NB4 (cell line): ENCODE results near the gene MIOX.

Experiments used
- TF ChIP-seq, protein P1 (sequence below): IDR thresholded peaks from one replicate; pipeline ENCODE4 v1.5.1; 2012; ENCODE audit warnings: low read depth, low read length
- TF ChIP-seq, protein P2 (sequence below): IDR thresholded peaks from 2 replicates; pipeline ENCODE4 v1.6.1; 2011; ENCODE audit warnings: low read depth, low read length

DNA sequence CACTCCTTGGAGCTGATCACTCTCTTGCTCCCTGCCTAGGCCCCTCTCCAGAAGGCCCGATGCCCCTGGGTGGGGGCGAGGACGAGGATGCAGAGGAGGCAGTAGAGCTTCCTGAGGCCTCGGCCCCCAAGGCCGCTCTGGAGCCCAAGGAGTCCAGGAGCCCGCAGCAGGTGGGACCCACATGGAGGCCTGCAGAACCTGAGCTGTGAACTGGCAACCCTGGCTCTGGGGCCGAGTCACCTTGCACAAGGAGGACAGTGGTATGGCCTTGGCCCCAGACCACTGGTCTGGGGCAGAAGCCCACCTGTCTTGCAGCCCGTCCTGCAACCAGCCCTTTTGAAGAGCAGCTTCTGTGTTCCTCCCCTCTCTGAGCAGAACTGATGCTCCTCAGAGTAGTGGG, 32.5 kb downstream of the MIOX start:
- TF ChIP-seq, protein P1, sequence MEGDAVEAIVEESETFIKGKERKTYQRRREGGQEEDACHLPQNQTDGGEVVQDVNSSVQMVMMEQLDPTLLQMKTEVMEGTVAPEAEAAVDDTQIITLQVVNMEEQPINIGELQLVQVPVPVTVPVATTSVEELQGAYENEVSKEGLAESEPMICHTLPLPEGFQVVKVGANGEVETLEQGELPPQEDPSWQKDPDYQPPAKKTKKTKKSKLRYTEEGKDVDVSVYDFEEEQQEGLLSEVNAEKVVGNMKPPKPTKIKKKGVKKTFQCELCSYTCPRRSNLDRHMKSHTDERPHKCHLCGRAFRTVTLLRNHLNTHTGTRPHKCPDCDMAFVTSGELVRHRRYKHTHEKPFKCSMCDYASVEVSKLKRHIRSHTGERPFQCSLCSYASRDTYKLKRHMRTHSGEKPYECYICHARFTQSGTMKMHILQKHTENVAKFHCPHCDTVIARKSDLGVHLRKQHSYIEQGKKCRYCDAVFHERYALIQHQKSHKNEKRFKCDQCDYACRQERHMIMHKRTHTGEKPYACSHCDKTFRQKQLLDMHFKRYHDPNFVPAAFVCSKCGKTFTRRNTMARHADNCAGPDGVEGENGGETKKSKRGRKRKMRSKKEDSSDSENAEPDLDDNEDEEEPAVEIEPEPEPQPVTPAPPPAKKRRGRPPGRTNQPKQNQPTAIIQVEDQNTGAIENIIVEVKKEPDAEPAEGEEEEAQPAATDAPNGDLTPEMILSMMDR: no peak
- TF ChIP-seq, protein P2, sequence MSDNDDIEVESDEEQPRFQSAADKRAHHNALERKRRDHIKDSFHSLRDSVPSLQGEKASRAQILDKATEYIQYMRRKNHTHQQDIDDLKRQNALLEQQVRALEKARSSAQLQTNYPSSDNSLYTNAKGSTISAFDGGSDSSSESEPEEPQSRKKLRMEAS: no peak
